Spleen (tissue), 11 donors: Measurements from ENCODE around the gene NR2F1-AS1. TPM values are rescaled to one million over a fixed set of nuclear protein-coding genes. Genes with fewer than 3 reads are reported as not detected.
"Not testable (repeated sequence)": the region's sequence is repeated elsewhere in the genome, so short reads cannot be mapped to it uniquely, and the experiment has no call there.

Experiments used
- DNase-seq: peaks from one replicate; pipeline ENCODE4 v3.0.0-alpha.2; 2020
- H3K27ac ChIP-seq, 8 donors: fragments of 200-600 bp; sonication (generic) in 7 of 8; 1 replicate in 4 of 8; 2 replicates in 4 of 8; pipeline versions ENCODE4 v1.5.0 to v1.8.0; 2016 to 2021; ENCODE audit warnings: inconsistent platforms in 4 of 8, mild to moderate bottlenecking in 4 of 8, moderate library complexity in 1 of 8
- H3K27me3 ChIP-seq, 7 donors: fragments of 200-600 bp; sonication (generic) in 6 of 7; replicated peaks in 1 of 7; 1 replicate in 4 of 7; 2 replicates in 3 of 7; pipeline versions ENCODE4 v1.5.0 to v1.8.0; 2016 to 2021; ENCODE audit warnings: inconsistent platforms in 3 of 7, mild to moderate bottlenecking in 1 of 7
- H3K36me3 ChIP-seq, 6 donors: fragments of 200-600 bp; sonication (generic) in 5 of 6; 1 replicate in 4 of 6; 2 replicates in 2 of 6; pipeline versions ENCODE4 v1.5.0 to v1.8.0; 2016 to 2021; ENCODE audit warnings: inconsistent platforms in 2 of 6
- H3K4me1 ChIP-seq, 6 donors: fragments of 200-600 bp; sonication (generic) in 5 of 6; 1 replicate in 3 of 6; 2 replicates in 3 of 6; pipeline versions ENCODE4 v1.5.0 to v1.8.0; 2016 to 2021; ENCODE audit warnings: inconsistent platforms in 3 of 6
- H3K4me3 ChIP-seq, 8 donors: fragments of 200-600 bp; sonication (generic) in 7 of 8; 1 replicate in 4 of 8; 2 replicates in 4 of 8; pipeline versions ENCODE4 v1.5.0 to v1.8.0; 2016 to 2021; ENCODE audit warnings: inconsistent platforms in 4 of 8, mild to moderate bottlenecking in 4 of 8, moderate library complexity in 2 of 8
- H3K9me3 ChIP-seq, 8 donors: fragments of 200-600 bp; sonication (generic) in 7 of 8; 1 replicate in 4 of 8; 2 replicates in 4 of 8; pipeline versions ENCODE4 v1.5.0 to v1.8.0; 2016 to 2021; ENCODE audit warnings: inconsistent platforms in 4 of 8
- POLR2A ChIP-seq, 3 donors: fragments of 450-650 bp; IDR thresholded peaks; one replicate each; pipeline ENCODE4 v1.5.1; 2017; ENCODE audit warnings: antibody characterized with exemption in 3 of 3, mild to moderate bottlenecking in 1 of 3
- POLR2AphosphoS5 ChIP-seq, 3 donors: sonication (generic); formaldehyde crosslinking; IDR thresholded peaks; one replicate each; pipeline ENCODE4 v1.5.1; 2017; ENCODE audit warnings: antibody characterized with exemption in 3 of 3
- WGBS, 5 donors: extraction: QIAGEN DNeasy Blood & Tissue Kit in 3 of 5; methylation state at CpG; one replicate each; pipeline versions ENCODE4 v1.1.5 to v1.1.7; 2013 to 2018; 5-methylcytosine and 5-hydroxymethylcytosine counted together
- intact Hi-C: fragments of 100-400 bp; cut with DNase I; formaldehyde crosslinking; loops from one replicate; pipeline ENCODE4 v1.15.0; 2023; ENCODE audit warnings: low total_unique reads
- polyA plus RNA-seq, 3 donors: library from polyadenylated mRNA; stranded (reverse); fragments of 200-250 nt; gene quantifications; one replicate each; pipeline ENCODE4 v1.2.1, GENCODE V29; 2013
- total RNA-seq, 7 donors: library from RNA; depleted of rRNA in 3 of 7; stranded (reverse); fragments of >200 nt in 3 of 7; fragmentation: NEBNext Ultra II Directional in 4 of 7; extraction: Animal tissue kit (Norgen Biotek cat#: 25700) in 4 of 7; gene quantifications; one replicate each; pipeline versions ENCODE4 v1.1.0 to v1.2.1, GENCODE V29; 2016 to 2021
- TF ChIP-seq, protein P1 (sequence below), 11 experiments: fragments of 200-600 bp in 7 of 11; fragments of 450-650 bp in 4 of 11; sonication (generic) in 4 of 11; IDR thresholded peaks in 8 of 11; conservative IDR thresholded peaks in 3 of 11; 1 replicate in 7 of 11; 2 replicates in 4 of 11; pipeline versions ENCODE4 v1.4.0 to v1.8.0; 2016 to 2021; ENCODE audit warnings: antibody characterized with exemption in 11 of 11, inconsistent platforms in 4 of 11, mild to moderate bottlenecking in 1 of 11
- donor health status: healthy with polysubstance abuse.
- donor health status: DM: no; HTN: no; CAD: no; lungs with moderate emphysema.
- donor health status: DM: no; HTN: no; CAD: no.
- donor health status: Bipolar disorder and iron deficiency.
- donor health status: healthy.
- donor health status: DM: no; HTN: no; CAD: no.
- donor health status: DM: yes; HTN: yes; CAD: no.

NR2F1-AS1 gene
- total and polyA plus RNA-seq, 10 donors: 5.9 to 21.6 (median 8.5) TPM

- no peaks in the 10 kb centered on the region for H3K4me1 ChIP-seq
- H3K9me3 ChIP-seq: no peaks in the 10 kb centered on the region
- H3K4me3 ChIP-seq: no peak overlapping the region
- DNase-seq: no peak
- 86 to 96% (median 92%) methylated on average over 2 of the region's 2 CpGs for WGBS, 5 donors
- H3K27me3 ChIP-seq: peaks cover 0 to 11% (median 0%) of the 10 kb centered on the region in 7 donors
- H3K27ac ChIP-seq: no peak overlapping the region
- intact Hi-C loops: no loop called here
- TF ChIP-seq, protein P1, sequence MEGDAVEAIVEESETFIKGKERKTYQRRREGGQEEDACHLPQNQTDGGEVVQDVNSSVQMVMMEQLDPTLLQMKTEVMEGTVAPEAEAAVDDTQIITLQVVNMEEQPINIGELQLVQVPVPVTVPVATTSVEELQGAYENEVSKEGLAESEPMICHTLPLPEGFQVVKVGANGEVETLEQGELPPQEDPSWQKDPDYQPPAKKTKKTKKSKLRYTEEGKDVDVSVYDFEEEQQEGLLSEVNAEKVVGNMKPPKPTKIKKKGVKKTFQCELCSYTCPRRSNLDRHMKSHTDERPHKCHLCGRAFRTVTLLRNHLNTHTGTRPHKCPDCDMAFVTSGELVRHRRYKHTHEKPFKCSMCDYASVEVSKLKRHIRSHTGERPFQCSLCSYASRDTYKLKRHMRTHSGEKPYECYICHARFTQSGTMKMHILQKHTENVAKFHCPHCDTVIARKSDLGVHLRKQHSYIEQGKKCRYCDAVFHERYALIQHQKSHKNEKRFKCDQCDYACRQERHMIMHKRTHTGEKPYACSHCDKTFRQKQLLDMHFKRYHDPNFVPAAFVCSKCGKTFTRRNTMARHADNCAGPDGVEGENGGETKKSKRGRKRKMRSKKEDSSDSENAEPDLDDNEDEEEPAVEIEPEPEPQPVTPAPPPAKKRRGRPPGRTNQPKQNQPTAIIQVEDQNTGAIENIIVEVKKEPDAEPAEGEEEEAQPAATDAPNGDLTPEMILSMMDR (IDR thresholded peaks at IDR 0.05 in 8 of 11, conservative IDR thresholded peaks at IDR 0.05 in 3 of 11): no peak
- TF ChIP-seq POLR2A (IDR thresholded peaks at IDR 0.05): no peak
- TF ChIP-seq POLR2AphosphoS5 (IDR thresholded peaks at IDR 0.05): no peak
- no peaks in the 10 kb centered on the region for H3K36me3 ChIP-seq
These were observed 23.9 kb downstream of the NR2F1-AS1 start for GRCh38 chr5:93557021-93557604.

GRCh38 chr5:93549594-93549993 lies 31.4 kb downstream of the NR2F1-AS1 start:
- intact Hi-C loops, H3K4me3 ChIP-seq, H3K36me3 ChIP-seq, DNase-seq, H3K27me3 ChIP-seq, H3K4me1 ChIP-seq, H3K9me3 ChIP-seq, H3K27ac ChIP-seq: not testable (repeated sequence)
- WGBS, 5 donors: 88 to 92% (median 91%) methylated on average over 3 of the region's 3 CpGs

GRCh38 chr5:93545872-93546271 lies 35.1 kb downstream of the NR2F1-AS1 start:
- Histone ChIP-seq H3K36me3 (no peaks in the 10 kb centered on the region), H3K4me3 (no peak overlapping the region), H3K9me3 (peaks cover 0 to 4% (median 0%) of the 10 kb centered on the region in 8 donors), H3K27me3 (no peaks in the 10 kb centered on the region), H3K4me1 (no peaks in the 10 kb centered on the region), H3K27ac (no peak overlapping the region)
- TF ChIP-seq, protein P1 (IDR thresholded peaks at IDR 0.05 in 8 of 11, conservative IDR thresholded peaks at IDR 0.05 in 3 of 11): no peak
- TF ChIP-seq POLR2A (IDR thresholded peaks at IDR 0.05) (no peak), POLR2AphosphoS5 (IDR thresholded peaks at IDR 0.05) (no peak)
- 66 to 73% (median 70%) methylated on average over 4 of the region's 4 CpGs for WGBS, 5 donors
- intact Hi-C loops: no loop called here
- DNase-seq: no peak

DNA sequence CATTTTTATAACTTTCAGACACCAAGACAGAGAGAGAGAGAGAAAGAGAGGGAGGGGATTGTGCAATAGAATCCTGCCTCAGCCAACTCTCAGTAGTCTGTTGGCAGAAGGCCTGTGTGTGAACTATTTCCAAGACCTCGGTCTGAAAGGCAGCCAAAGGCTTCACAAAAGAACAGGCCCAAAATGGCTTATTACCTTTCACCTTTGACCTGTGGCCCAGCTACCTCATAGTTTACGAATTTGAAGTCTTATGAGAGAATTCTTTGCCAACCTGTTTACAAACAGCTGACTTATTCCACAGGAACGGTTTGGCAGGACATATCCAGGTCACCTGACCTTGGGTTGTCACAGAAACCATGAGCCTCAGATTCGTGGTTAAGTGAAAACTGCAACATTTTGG lies 48.6 kb downstream of the NR2F1-AS1 start:
- intact Hi-C loops: no loop called here
- Histone ChIP-seq H3K9me3 (peaks cover 0 to 22% (median 15%) of the 10 kb centered on the region in 8 donors), H3K4me1 (no peaks in the 10 kb centered on the region), H3K4me3 (no peak overlapping the region), H3K27me3 (no peaks in the 10 kb centered on the region), H3K36me3 (no peaks in the 10 kb centered on the region), H3K27ac (peak overlapping the region in 2 of 8 donors; percentile 10 to 26)
- TF ChIP-seq, protein P1 (IDR thresholded peaks at IDR 0.05 in 8 of 11, conservative IDR thresholded peaks at IDR 0.05 in 3 of 11): no peak
- no peak for TF ChIP-seq POLR2AphosphoS5 (IDR thresholded peaks at IDR 0.05)
- no peak for TF ChIP-seq POLR2A (IDR thresholded peaks at IDR 0.05)
- DNase-seq: no peak
- 41 to 58% (median 56%) methylated on average over 4 of the region's 4 CpGs for WGBS, 5 donors

- H3K4me3 ChIP-seq, DNase-seq, H3K27me3 ChIP-seq, H3K27ac ChIP-seq, H3K36me3 ChIP-seq, H3K4me1 ChIP-seq, intact Hi-C loops: not testable (repeated sequence)
- H3K9me3 ChIP-seq: peaks cover 0 to 47% (median 32%) of the 10 kb centered on the region in 8 donors
- 71 to 90% (median 79%) methylated on average over 3 of the region's 3 CpGs for WGBS, 5 donors
These were observed 59.2 kb downstream of the NR2F1-AS1 start for GRCh38 chr5:93521815-93522214.
